Non-pigmented ciliary epithelial cell (primary cell): ENCODE results near the gene TMCC1.
"Not testable (repeated sequence)": the region's sequence is repeated elsewhere in the genome, so short reads cannot be mapped to it uniquely, and the experiment has no call there.

Experiments
- DNase-seq: peaks from one replicate; pipeline ENCODE4 v3.0.0-alpha.2; 2010; ENCODE audit warnings: low read depth

TMCC1 gene

DNA sequence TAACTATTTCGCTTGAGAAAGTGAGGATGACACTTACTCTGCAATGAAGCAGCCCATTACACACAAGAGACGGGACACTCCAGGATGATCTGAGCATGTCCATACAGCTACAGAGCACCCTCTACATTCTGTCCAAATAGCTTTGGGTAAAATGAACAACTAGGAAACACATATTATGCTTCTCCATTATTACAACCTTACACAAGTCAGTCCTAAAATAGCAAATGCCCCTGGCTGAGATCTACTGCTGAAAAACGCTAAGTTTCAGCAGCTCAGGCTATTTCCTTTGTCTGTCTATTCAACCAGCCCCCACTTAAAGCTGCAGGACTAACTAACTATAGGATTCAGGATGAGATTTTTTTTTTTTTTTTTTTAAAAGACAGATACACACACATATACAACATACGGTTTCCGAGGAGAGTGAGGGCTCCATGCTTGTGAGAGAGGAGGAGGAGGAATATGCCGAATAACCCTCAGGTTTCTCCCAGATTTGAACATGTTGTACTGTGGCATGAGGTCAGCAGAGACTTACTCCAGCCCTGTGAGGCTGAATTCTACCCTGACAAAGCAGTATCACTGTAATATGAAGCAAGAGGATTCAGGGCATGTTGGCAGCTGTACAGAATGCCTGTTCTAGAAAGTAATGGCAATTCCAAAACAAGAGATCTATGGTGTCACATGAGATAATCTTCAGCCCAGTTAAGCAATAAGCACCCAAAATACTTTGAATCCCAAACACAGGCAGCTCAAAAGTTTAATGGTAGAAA is 169.8 kb downstream of the TMCC1 start:
- peak; percentile 61 for DNase-seq

DNA sequence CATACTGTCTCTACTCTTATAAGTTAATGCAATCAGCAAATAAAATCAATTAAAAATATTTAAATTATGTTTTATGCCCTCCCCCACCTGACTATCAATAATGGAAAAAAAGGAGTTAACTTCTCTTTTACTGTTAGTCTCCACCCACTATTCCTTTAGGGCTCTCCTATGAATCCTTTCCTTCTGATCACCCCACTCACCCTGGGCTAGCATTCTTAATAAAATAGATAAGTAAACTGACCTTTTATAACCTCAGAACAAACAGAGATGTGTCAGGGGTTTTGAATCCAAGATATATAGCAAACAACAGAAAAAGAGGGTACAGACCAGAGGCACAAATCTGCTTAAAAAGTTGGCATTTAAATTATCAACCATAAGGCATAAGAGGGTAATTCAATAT is 171.0 kb downstream of the TMCC1 start:
- DNase-seq = no peak

DNA sequence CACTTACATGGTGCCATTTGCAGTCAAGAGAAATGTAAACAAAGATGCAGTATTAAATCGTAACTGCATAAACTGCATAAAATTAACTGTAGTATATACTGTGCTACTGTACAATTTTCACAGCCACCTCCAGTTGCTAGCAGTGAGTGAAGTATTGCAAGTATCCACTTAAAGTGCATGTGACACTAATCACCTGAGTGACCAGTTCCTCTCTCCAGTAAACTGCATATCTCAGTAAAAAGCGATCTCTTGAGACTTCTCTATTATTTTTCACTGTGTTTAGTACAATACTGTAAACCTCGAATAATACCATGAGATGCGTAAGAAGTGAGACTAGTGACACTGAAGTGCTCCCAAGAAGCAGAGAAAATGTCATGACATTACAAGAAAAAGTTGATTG is 175.3 kb downstream of the TMCC1 start:
- DNase-seq = no peak

DNA sequence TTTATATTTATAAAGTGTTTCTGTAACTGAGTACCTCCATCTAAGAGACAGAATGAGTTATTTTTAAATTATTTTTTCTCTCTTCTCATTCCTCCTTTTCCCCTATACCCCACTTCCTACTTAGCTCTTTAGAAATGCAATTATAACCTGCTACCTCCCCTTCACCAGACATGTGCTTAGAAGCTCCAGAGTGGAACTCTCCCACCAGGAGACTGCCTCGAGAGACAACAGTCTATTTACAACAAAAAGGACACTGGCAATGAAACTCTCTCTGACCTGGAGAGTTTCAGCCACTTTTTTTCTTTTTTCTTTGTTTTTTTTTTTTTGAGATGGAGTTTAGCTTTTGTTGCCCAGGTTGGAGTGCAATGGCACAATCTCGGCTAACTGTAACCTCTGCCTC is 177.7 kb downstream of the TMCC1 start:
- no peak for DNase-seq

DNA sequence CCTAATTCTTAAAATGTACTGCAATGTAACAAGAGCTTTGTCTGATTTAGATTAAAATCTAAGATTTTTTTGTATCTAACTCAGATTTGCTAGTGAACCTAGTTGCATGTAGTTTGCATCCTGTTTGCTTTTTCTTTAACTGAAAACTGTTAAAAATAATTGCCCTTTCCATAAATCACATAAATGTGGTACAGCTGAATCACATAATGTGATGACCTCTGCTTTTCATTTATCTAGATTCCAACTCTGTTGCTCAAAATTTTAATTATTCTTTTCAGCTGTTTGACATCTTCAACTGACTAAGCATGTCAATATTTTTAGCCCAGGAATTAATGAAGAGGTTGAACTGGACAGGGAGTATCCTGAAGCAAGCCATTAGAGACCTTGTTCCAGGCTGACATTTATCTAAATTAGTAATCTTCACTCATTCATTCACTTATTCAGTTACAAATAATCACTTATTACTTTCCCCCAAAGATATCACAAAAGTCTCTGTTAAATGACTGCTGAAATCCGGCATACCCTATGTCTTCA is 185.1 kb downstream of the TMCC1 start:
- DNase-seq = no peak

DNA sequence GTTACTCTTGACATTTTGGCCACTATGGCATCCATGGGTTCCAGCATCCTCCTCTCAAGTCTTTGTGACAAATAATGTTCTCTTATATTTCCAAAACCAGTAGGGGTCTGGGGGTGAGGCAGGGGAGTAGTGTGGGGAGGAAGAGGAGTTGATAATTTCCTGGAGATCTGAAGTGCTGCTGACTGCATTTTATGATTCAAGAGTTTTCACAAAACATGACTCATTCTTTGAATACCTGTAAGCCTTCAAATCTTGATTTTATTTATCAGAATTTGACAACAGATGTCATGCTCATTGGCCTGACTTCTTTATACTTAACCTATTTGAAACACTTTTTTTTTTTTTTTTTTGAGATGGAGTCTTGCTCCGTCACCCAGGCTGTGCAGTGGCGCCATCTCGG is 188.2 kb downstream of the TMCC1 start:
- no peak for DNase-seq

DNA sequence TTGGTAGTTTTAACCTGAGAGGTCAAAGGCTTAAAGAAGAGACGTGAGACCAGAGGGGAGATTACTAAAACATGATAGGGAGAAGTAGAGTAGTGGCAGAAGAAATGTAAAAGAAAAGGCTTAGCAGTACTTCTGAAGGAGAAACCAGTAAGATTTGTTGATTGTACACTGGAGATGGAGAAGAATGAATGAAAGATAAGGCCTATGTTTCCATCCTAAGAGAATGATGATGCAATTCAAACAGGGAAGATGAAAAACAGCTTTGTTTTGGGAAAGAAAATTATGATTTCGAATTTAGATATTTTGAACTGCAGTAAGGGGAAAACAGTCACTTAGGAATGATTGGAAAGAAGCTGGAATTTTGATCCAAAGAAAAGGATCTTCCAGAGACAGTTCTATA is 189.6 kb downstream of the TMCC1 start:
- no peak for DNase-seq

DNA sequence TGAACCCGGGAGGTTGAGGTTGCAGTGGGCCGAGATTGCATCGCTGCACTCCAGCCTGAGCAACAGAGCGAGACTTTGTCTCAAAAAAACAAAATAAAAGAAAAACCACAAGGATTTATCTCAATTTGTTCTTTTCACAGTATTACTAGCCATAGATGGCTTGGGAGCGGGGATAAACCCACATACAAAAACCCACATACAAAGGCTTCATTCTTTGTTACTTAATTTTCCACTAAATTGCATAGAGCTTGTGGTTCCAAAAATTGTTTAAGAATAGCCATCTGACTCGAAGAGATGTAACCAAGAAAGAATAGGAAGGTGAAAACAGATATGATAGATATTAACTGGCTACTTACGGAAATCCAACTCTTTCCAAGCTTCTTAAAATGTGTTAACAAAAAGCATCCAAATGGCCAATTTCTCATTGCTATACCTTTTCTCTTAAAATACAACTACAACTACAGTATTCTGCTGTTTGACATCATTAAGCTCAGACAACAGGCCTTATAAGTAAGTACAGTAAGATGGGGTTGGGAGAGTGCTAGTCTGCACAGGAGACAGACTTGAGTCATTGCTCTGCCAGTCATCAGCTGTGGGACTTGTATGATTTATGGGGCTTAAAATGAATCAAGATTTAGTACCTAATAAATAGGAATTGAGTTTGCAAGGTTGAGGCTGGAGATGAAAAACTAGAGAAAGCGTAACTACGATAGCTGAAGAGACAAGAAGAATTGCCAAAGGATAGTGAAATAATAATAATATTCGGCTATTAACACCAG is 190.4 kb downstream of the TMCC1 start:
- no peak for DNase-seq

DNA sequence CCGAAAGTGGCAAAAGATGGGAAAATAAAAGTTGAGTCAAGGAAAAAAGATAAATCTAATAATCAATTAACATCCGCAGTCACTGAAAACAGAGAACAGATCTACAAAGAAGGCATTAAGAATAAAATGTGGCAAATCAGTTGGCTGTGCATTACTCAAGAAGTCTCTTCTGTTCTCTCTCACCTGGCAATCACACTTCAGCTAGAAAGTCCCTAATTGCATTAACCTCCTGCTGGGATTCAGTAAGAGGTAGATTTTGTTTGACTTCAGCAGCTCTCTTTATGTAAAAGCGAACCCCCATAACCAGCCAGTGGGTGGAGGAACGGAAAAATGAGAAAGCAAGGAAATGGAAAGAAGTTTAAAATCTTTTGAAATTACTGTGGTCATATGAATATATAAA is 192.3 kb downstream of the TMCC1 start:
- no peak for DNase-seq

DNA sequence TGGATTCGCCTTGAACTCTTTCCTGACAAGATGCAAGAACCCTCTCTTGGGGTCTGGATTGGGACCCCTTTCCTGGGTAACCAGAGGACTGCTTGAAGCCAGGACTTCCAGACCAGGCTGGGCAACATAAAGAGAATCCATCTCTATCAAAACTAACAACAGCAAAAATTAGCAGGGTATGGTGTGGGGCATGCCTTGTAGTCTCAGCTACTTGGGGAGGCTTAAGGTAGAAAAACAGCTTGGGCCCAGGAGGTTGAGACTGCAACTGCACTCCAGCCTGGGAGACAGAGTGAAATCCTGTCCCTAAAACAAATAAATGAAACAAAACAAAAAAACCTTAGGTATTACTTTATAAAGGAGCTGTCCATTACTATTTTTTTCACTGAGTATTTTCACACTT is 193.9 kb downstream of the TMCC1 start:
- no peak for DNase-seq

DNA sequence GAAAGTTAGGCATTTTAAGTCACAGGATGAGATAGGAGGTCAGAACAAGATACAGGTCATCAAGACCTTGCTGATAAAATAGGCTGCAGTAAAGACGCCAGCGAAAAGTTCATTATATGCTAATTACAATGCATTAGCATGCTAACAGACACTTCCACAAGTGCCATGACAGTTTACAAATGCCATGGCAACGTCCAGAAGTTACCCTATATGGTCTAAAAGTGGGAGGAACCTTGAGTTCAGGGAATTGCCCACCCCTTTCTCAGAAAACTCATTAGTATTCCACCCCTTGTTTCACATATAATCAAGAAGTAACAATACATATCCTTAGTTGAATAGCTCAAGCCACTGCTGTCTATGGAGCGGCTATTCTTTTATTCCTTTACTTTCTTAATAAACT is 194.3 kb downstream of the TMCC1 start:
- DNase-seq = no peak

DNA sequence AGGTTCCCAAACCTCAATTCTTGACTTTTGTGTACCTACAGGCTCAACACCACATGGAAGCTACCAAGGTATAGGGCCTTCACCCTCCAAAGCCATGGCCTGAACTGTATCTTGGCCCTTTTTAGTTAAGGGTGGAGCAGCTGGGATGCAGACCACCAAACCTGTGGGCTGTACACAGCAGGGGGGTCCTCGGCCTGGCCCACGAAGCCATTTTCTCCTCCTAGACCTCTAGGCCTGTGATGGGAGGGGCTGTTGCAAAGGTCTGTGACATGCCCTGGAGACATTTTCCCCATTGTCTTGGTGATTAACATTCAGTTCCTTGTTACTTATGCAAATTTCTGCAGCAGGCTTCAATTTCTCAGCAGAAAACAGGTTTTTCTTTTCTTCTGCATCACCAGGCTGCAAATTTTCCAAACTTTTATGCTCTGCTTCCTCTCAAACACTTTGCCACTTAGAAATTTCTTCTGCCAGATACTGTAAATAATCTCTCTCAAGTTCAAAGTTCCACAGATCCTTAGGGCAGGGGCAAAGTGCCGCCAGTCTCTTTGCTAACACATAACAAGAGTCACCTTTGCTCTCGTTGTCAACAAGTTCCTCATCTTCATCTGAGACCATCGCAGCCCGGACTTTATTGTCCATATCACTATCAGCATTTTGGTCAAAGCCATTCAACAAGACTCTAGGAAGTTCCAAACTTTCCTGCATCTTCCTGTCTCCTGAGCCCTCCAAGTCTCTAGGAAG is 196.1 kb downstream of the TMCC1 start:
- no peak for DNase-seq

DNA sequence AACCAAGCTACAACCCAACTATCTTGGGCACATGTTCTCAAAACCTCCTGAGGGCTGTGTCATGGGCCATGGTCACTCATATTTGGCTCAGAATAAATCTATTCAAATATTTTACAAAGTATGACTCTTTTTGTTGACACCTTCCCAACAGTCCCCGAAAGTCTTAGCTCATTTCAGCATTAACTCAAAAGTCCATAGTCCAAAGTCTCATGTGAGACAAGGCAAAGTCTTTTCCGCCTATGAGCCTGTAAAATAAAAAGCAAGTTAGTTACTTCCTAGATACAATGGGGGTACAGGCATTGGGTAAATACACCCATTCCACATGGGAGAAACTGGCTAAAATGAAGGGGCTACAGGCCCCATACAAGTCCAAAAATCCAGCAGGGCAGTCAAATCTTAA is 197.1 kb downstream of the TMCC1 start:
- not testable (repeated sequence) for DNase-seq

DNA sequence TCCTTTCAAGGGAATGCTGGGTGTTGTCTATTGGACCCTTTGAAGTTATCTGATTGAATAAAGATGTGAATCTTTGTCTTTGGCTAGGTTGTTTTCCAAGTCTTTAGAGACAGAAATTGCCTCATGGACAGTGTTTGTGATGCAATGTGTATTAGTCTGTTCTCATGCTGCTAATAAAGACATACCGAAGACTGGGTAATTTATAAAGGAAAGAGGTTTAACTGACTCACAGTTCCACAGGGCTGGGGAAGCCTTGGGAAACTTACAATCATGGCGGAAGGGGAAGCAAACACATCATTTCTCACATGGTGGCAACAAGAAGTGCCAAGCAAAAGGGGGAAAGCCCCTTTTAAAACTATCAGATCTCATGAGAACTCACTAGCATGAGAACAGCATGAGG is 198.3 kb downstream of the TMCC1 start:
- no peak for DNase-seq

DNA sequence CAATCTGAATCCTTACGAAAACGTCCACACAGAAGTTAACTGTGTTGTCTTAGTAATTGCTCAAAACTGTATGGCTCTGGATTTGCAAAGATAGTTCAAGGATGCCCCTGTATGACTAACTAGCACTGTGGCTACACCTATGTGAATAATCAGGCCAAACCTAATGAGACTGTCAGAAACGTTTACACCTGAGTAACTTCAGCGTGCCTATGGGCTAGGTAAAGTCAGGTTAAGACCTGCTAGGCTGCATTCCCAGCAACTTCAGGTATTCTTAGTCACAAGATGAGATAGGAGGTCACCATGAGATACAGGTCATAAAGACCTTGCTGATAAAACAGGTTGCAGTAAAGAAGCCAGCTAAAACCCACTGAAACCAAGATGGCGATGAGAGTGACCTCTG is 199.3 kb downstream of the TMCC1 start:
- no peak for DNase-seq

DNA sequence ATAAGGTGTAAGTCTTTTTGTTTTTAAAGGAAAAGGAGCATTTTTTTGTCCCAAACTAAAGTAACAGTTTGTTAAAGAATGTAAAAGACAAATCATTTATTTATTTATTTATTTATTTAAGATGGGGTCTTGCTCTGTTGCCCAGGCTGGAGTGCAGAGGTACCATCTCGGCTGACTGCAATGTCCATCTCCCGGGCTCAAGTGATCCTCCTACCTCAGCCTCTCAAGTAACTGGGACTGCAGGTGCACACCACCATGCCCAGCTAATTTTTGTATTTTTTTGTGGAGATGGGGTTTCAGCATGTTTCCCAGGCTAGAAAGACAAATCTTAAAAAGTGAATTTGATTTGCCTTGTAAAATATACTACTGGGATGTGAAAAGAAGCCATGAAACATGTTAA is 200.8 kb downstream of the TMCC1 start:
- DNase-seq = no peak

DNA sequence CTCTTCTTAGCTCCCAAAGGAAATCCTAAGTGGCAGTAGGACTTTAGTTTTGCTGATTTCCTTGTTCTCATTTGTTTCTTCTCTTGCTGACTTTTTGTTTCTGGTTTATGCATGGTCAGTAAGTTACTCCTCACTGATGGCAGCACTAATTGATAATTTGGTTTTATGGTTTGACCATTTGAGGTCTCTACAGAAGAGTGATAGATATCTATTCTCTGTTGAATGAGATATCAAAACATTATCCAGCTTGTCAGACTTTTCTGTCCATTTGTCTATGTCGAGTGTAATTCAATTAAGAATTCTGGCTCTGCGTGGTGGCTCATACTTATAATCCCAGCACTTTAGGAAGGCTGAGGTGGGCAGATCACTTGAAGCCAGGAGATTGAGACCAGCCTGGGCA is 202.5 kb downstream of the TMCC1 start:
- no peak for DNase-seq

DNA sequence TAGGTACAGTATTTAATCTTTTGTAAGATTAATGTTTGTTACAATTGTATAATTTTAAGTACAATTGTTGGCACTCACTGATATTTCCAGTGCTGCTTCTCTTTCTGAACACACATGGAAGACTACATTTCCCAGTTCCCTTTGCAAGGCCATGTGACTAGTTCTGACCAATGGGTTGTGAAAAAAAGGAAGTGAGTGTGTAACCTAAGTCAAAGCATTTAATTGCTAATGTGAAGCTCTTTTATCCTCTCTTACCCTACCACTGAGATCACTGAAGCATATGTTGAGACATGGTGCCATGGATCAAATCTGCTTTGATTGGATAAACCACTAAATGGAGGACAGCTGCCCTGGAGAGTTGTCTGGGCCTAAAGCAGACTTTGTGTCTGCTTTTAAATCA is 203.1 kb downstream of the TMCC1 start:
- DNase-seq = peak; percentile 31

DNA sequence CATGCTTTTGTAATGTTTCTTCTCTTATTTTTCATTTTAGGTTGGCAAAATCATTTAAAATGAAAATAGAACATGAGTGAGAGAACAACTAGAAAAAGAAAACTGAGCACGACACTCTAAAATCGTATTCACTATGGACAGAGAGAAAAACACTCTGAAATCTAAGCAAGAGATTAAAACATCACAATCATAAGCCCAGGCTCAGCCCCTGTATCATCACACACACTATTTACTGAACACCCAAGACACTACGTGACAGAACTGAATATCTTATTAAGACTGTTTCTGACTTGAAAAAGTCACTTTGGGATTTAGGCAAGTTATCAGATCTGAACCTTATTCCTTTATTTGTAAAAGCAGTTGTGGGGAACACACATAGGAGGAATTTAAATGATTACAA is 204.5 kb downstream of the TMCC1 start:
- no peak for DNase-seq

DNA sequence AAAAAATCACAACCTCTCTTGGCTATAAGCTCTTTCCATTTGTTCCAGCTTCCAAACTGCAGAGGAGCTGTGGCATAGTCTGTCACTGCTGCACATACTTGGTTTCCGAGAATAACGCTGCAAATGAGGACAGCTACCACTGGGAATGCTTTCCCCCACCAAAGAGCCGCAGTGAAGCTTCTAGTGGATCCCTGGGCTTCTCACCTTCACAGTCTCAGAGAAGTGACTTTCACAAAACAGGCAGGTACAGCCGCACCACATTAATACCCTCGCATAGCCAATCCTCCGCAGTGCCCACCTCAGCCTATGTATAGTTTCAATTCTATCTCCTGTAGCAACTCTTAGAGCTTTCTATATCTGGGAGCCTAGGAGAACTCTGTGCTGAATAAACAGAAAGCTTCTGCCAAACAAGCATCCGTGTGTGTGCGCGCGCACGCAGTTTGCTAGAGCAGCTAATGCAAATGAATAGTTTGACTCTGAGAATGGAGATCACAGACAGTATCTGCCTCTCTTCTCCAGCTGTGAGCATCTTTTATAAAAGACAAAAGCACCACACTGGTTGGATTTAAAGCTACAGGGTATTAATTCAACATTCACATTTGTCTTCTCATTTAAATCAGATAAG is 205.1 kb downstream of the TMCC1 start:
- no peak for DNase-seq

DNA sequence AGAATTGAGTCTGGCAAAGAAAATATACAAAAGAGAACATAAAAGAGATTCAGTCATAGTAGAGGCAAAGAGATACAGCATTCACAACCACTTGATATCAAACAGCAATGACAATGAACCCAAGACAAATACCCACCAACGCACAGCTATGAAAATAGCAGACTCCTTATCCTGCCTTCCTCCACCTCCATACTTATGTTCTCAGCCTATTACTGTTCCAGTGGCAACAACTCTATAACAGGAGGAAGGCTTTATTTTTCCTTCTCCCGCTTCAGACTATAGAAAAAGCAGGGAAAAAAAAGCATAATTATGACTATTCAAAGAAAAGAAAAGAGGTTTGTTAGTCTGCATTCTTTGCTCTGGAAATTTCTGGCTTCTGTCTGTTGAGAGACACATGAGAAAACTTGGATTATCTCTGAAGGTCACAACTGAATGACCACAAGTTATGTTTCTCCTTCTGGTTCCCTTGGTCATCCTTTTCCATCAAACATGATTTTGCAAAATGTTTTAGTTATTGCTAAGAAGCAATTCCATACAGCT is 205.9 kb downstream of the TMCC1 start:
- no peak for DNase-seq

DNA sequence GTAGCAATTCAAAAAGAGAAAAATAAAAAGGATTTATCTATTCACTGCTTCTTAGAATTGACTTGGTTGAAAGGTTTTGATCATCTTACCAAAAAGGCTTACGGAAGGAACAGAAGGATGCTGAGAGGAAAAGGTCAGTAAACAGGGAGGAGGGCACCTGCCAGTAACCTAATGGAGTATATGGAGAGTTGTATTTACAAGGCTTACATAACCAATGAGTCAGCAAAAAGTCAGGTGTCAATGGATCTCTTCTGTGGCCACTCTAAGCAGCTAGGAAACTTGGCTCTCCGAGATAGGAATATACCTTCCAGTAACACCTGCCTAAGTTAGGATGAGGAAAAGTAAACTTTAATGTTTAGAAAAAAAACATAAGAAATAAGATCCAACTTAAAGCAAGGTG is 206.6 kb downstream of the TMCC1 start:
- DNase-seq = no peak
